Measurements from ENCODE around the gene ARID3A.

GRCh38 chr19:993831-994393 is 68.1 kb downstream of the ARID3A start:
- no peak for TF ChIP-seq POLR2AphosphoS5 (IDR thresholded peaks at IDR 0.05; ENCODE audit: low read depth, low read length)
- TF ChIP-seq POLR2A (IDR thresholded peaks at IDR 0.05; ENCODE audit: low read depth, low read length), result no peak
- TF ChIP-seq TAF1 (IDR thresholded peaks at IDR 0.05; ENCODE audit: low read depth, low read length), result no peak
